GM12892 (cell line): ENCODE measurements around the gene ATP11A.

Experiments
- DNase-seq: peaks from one replicate; pipeline ENCODE4 v3.0.0; 2011; ENCODE audit not compliant: insufficient read length
- FAIRE-seq: peaks from 2 replicates; lab custom pipeline; 2011; peaks lifted over from hg19 to GRCh38; lab: Jason Lieb, UNC
- POLR2A ChIP-seq: IDR thresholded peaks from 2 replicates; pipeline ENCODE4 v1.6.1; 2011; ENCODE audit warnings: low read depth, low read length, control low read depth
- POLR2AphosphoS5 ChIP-seq: IDR thresholded peaks from 2 replicates; pipeline ENCODE4 v1.6.1; 2011; ENCODE audit warnings: low read depth, low read length, control low read depth
- TAF1 ChIP-seq: IDR thresholded peaks from 2 replicates; pipeline ENCODE4 v1.6.1; 2011; ENCODE audit warnings: low read depth, mild to moderate bottlenecking, control low read depth, low read length, borderline replicate concordance

The ATP11A gene

DNA sequence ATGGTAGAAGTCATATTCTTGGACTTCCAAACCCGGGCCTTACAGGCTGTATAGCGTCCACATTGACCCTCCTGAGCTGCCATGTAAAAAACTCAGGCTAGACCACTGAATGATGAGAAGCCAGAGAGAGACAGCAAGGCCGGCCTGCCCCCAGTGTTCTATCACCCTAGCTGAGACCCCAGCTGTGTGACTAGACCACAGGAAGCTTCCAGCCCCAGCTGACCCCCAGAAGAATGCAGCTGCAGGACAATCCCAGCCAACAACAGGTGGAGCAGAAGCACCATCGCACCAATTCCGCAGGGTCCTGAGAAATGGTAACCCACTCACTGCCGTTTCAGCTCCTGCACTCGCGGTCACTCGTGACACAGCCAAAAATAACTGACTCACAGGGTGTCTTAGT is 2.9 kb upstream of the ATP11A start:
- TF ChIP-seq TAF1 (no peak), POLR2A (no peak), POLR2AphosphoS5 (no peak)
- FAIRE-seq (no peak), DNase-seq (no peak)

DNA sequence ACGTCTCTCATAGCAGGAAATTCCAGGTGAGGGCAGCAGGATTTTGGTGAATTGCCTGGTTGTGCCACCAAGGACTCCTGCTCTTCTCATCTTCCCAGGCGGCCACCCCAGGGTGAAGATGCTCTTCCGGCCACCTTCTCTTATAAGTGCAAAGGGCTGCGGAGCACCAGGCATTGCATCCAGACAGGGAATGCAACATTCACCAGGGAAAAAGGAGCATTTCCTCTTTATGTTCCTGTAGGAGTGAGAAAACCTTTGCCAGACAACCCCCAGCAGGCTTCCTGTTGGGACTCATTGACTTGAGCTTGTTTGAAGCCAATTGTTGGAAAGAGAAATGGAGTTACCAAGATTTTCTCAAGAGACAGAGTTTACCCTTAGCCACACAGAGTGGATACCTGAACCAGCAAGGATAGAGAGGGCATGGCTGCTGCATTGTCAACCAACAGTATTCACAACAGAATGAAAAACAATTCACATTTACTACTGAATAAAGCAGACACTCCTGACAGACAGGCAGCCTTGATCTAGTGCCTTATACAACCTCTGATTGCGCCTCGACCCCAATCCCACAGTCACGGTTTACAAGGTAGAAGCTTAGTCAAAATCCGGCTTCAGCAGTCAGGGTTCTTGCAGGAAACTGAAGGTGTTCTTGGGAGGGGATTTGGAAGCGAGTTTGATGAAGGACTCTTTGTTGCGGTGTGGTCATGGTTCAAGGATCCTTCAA is 1.8 kb upstream of the ATP11A start:
- TF ChIP-seq POLR2AphosphoS5 = no peak
- DNase-seq (no peak), FAIRE-seq (no peak)

DNA sequence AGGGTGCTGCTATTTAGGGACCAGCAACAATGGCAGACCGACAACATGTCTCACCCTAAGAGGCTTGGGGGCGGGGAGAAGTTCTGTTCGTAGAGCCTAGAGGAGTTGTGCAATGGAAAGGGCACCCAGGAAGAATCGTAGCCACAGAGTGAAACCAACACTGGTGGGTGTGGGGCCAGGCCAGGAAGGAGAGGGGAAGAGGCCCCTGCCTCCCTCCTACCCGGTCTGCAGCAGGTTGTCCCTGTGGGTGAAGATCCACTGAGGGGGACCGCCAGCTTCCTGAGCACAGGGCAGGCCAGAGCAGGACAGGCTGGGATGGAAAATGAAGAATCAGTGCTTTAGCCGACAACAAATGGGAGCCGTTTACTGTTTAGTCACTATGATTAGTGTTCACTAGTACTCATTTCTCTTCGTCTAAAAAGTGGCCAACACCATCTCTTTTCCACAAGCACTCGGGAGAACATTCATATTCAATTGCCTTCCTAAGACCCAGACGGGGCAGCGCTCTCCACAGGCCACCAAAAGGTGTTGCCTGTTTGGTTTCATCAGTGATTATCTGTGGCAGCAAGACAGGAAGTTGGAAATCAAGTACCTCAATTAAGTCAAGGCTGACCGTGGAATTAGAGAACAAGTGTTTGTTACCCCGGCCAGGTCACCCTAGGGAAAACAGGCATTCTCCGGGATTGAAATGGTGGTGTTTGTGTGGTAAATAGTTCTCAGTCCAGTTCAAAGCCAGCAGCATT is 1.1 kb upstream of the ATP11A start:
- TF ChIP-seq POLR2A (no peak), POLR2AphosphoS5 (no peak), TAF1 (no peak)
- peak; percentile 21 for FAIRE-seq
- DNase-seq = no peak

DNA sequence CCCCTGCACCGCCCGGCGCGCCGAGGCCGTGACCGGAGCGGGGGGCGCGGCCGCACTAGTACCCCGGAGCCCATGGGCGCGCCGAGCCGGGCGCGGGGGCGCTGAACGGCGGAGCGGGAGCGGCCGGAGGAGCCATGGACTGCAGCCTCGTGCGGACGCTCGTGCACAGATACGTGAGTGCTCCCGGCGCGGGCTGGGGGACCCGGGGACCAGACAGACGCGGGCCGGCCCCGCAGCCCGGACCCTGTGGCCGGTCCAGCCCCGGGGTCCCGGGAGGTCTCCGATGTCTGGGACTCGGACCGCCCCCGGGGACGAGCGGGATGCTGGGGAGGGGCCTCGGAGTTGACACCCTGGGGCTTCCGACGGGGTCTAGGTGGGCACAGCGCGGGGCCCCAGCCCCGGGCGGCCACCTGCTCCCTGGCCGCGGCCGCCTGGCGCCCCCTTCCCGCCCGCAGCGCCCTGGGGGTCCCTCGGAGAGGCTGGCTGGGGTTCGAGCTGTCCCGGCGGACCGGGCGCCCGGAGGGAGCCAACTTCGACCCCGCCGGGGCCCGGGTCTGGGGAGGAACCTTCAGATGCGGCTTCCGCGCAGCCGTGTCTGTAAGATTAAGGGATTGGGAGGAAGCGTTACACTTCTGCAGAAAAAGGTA is 568 bp downstream of the ATP11A start:
- FAIRE-seq = no peak
- DNase-seq = no peak
- TF ChIP-seq POLR2A = peak; percentile 4; the same call in 1 of the 2 replicates
- TF ChIP-seq TAF1 = no peak

DNA sequence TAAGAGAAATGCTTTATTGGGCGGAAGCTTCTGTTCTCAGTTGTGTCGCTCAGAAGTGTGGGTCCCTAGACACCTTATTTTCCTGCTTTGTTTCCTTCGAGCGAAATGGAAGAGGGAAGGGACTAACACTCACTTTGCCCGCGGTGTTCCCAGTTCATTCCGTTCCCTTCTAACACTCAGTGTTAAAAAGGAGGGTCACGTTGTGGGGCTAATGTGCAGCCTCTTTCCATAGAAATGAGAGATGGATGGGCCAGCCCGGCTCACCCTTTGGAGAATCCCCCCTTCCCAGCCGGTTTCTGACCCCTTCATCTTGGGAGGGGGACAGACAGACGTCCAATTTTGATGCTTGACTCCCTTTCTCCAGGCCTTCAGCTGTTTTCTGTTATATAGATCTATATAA is 2.3 kb downstream of the ATP11A start:
- no peak for TF ChIP-seq TAF1
- TF ChIP-seq POLR2A = no peak
- no peak for TF ChIP-seq POLR2AphosphoS5
- FAIRE-seq (no peak), DNase-seq (no peak)

DNA sequence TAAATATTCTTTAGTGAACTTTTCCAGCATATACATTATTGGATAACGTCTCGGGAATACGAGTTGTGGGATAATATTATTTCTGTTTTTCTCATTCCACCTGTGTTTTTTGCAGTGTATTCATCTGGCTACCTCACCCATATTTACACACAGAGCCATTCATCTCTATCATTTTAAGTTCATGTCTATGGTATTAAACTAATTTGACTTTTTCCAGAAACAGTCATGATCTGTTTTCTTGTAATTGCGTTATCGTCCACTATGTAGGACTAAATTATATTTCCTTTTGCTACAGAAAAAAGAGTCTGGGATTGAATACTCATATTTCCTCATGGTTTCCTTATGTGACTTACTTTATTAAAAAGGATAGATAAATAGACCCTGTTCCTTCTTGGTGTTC is 2.7 kb downstream of the ATP11A start:
- no peak for TF ChIP-seq POLR2AphosphoS5
- no peak for TF ChIP-seq TAF1
- TF ChIP-seq POLR2A = no peak
- no peak for FAIRE-seq
- no peak for DNase-seq

DNA sequence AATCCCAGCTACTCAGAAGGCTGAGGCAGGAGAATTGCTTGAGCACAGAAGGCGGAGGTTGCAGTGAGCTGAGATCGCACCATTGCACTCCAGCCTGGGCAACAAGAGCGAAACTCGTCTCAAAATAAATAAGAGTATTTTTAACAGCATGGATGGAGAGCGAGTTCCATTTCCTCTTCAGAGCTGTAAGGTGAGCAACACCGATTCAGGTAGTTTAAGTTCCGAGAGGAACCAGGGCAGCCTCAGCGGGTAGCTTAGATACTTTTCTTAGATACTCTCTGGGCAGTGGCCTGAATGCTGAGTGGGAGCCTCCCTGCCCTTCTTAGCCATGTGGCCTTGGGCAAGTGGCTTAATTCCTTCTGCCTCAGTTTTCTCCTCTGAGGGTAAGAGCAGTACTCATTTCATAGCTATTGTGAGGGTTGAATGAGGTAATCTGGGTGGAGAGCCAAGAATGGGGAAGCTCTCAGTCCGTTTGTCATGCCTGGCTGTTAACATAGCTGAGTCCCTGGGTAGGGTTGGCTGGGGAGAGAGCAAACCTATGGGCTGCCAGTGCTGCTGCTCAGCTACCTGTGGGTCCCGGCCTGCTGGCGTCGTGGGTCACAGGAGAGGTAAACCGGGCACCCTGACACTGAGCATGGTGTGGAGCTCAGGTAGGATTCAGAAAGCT is 4.1 kb downstream of the ATP11A start:
- FAIRE-seq (peak; percentile 89), DNase-seq (no peak)
- no peak for TF ChIP-seq POLR2A
- TF ChIP-seq TAF1 = no peak
- TF ChIP-seq POLR2AphosphoS5 = no peak

DNA sequence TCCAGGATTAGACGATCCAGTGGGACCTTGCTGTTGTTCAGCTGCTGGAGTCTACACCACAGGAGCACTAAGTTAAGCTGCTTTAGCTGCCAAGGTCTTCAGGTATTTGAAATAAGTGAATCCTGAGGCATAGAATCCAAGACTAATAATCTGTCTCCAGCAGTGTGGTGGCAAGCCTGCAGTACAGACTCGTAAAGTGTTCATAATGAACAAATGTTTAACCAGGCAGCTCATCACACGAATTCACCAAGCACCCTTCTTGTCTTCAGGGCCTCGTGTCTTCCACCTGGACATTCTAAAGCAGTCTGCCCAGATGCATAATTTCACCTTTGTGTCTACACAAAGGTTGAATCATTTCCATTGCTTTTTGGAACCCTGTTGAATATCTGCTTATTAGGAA is 5.3 kb downstream of the ATP11A start:
- no peak for DNase-seq
- FAIRE-seq = no peak
- TF ChIP-seq POLR2AphosphoS5 (no peak), TAF1 (no peak), POLR2A (no peak)

DNA sequence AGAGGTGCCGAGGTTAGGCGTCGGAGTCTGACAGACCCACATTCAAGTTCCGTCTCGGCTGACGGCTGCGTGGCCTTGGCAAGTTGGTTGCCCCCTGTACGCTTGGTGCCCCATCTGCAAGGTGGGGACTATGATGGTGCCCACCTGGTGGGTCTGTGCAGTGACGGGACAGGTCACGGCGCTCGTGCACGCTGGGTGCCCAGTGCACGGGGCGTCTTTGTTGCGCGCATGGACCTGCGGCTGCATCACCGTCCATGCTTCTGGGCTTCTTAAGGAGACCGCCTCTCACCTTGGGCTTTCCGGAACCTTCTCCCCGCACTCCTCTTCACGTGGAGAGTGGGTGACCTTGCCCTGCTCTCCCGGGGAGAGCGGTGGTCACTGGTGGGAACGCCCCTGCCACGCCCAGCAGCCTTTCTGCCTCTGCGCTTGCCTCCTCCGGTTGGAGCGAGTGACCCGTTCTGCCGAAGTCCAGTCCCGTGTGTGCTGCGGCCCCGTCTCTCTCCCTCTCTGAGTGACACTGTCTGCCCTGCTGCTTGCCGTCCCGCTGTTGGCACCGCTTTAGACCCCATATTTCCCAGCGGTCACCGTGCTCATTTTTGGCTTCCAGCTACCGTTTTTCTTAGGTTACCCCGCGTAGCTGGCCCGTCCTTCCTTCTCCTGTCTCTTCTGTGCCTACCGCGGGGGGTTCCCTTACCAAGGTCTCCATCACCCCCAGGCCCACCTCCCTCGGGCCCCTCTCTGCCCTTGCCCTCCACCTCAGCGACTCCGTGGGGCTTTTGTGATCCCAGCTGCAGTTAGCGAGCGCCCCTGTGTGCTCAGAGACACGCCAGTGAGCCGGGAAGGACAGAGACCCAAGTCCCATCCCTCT is 6.4 kb downstream of the ATP11A start:
- FAIRE-seq = no peak
- TF ChIP-seq POLR2A (no peak), POLR2AphosphoS5 (no peak), TAF1 (no peak)
- no peak for DNase-seq

DNA sequence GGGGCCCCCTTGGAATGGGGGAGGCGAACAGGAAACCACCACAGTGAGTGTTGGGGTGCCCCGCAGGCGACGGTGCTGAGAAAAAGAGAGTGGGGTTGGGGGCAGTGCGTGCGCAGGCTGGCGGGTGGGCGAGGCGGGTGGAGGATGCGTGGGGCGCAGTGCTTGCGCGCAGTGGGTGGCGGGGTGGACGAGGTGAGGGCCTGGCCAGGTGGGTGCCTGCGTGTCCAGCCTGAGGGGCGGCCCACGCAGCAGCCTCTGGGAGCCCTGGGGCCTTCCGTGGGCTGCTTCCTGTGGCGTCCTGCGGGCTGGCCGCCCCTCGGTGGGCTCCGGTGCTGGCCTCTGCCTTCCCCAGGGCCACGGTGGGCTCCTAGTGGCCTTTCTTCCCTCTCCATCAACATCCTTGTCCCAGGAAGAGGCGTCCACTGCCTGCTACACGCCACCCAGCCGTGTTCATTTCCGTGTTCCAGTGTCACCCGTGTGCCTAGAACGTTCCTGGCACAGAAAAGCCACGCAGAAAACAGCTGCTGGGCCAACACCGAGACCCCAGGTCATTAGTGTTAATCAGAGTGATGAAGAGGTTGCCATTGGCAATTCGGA is 7.1 kb downstream of the ATP11A start:
- DNase-seq (no peak), FAIRE-seq (no peak)
- TF ChIP-seq TAF1 = no peak
- TF ChIP-seq POLR2A = no peak
- TF ChIP-seq POLR2AphosphoS5 = no peak
